HG02870 (cell line): ENCODE results near the gene BNIP1.
"Not testable (repeated sequence)": the region's sequence is repeated elsewhere in the genome, so short reads cannot be mapped to it uniquely, and the experiment has no call there.

ENCODE experiments used
- ATAC-seq: cut with Tn5 transposase; IDR thresholded peaks from one replicate; pipeline ENCODE4 v1.9.1; 2021; ENCODE audit warnings: mild to moderate bottlenecking, moderate library complexity; ENCODE audit not compliant: unreplicated experiment

The BNIP1 gene, protein sequence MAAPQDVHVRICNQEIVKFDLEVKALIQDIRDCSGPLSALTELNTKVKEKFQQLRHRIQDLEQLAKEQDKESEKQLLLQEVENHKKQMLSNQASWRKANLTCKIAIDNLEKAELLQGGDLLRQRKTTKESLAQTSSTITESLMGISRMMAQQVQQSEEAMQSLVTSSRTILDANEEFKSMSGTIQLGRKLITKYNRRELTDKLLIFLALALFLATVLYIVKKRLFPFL

DNA sequence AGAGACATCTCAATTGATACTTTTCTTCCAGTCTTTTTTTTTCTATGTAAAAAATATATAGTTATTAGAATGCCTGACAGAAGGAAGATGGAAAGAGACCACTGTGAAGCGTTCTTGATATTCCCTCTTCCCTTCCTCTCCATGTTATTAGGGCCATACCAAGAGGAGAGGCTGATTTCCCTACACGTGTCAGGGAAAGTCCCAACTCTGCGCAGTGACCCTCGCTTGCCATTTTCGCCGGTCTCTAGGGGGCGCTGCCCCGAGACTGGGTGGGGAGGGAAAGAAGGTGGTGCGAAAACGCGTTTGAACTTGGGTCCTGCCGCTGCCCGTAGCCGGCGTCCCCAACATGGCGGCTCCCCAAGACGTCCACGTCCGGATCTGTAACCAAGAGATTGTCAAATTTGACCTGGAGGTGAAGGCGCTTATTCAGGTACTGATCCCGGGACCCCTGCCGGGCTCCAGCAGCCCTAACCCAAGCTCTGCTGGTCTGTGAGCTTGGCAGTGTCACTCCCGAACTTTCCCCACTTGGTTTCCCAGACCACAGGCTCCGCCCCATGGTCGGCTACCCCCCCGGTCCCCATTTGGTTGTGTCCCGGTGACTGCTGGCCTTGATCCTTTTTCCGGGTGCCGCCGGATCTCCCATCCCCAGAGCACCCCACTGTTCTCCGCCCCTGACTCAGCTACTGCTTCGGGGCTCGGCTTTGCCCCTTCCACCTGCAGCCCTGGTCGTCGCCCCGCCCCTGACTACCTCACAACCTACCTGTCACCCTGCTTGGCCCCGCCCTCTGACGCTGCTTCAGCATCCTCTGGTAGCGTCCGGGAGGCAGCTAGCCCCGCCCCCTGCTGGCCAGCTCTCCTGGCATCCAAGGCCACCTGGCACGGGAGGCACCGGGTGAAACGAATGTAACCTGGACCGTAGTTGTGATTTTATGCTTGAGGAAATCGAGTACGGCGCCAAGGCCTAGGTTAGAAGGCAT is at the start of gene BNIP1:
TSS of gene BNIP1 (plus strand) at position 332 of the 977 bp plus-strand sequence. CDS start at position 347, 15 bp downstream.
- peak; percentile 90 for ATAC-seq

GRCh38 chr5:173098787-173099186 is 45.5 kb upstream of the BNIP1 start:
- ATAC-seq, result no peak

DNA sequence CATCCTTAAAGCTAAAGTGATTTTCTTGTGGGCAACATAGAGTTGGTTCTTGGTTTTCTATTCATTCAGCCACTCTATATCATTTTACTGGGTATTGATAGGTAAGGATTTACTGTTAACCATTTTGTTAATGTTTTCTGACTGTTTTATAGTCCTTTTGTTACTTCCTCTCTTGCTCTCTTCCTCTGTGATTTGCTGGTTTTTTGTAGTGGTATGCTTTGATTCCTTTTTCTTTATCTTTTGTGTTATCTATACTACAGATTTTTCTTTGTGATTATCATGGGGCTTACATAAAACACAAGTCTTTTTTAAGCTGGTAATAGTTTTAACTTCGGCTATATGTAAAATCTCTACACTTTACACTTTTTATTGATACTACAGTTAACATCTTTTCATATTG is 44.9 kb upstream of the BNIP1 start:
- no peak for ATAC-seq

DNA sequence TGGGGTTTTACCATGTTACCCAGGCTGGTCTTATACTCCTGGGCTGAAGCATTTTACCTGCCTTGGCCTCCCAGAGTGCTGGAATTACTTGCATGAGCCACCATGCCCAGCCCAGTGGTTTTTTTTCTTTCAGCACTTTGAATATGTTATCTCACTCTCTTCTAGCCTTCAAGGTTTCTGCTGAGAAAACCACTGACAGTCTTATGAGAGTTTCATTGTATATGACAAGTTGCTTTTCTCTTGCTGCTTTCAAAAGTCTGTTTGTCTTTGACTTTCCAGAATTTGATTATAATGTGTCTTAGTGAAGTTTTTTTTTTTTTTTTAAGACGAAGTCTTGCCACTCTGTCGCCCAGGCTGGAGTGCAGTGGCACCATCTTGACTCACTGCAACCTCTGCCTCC is 43.1 kb upstream of the BNIP1 start:
- no peak for ATAC-seq

DNA sequence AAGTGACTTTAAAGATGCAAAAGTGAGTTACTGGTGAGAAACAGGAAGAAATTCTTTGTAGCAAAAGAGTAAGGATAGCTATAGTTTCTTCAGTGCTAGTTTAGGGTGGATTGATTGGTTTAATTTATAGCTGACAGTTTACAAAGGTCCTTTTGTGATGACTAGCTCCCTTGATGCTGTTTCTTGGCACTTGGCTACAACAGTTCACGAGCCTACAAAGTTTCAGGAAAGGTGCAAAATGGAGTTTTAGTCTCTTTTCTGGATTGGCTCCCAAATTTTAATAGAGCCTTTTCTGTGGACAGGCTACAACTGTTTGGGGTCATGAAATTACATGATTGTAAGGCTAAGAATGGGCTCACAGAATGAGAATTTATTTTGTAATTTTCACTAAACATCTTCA is 40.9 kb upstream of the BNIP1 start:
- no peak for ATAC-seq

DNA sequence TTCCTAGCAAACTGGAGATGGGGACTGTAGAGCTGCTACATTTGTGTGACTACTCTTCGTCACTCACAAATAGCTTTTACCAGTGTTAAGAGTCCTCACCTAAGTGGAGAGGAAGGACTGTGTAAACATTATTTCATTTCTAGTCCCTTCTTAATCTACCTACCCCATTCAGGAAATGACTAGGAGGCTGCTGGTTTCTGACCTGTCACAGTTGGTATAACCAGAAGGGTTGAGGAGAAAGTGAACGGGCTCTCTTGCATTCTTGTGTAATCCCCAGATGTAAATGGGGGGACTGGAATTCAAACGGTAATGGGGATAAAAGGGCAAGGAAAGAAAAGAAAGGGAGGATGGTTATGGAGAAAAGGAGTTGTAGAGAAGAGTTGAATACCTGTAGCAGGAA is 35.4 kb upstream of the BNIP1 start:
- no peak for ATAC-seq

GRCh38 chr5:173114536-173114935 is 29.8 kb upstream of the BNIP1 start:
- ATAC-seq, result no peak

GRCh38 chr5:173119719-173120118 is 24.6 kb upstream of the BNIP1 start:
- no peak for ATAC-seq

GRCh38 chr5:173123416-173123815 is 20.9 kb upstream of the BNIP1 start:
- no peak for ATAC-seq

DNA sequence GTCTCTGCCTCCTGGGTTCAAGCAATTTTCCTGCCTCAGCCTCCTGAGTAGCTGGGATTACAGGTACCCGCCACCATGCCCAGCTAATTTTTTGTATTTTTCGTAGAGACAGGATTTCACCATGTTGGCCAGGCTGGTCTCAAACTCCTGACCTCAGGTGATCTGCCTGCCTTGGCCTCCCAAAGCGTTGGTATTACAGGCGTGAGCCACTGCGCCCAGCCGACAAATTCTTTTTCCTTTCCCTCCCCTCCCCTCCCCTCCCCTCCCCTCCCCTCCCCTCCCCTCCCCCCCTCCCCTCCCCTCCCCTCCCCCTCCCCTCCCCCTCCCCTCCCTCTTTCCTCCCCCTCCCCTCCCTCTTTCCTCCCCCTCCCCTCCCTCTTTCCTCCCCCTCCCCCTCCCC is 12.2 kb upstream of the BNIP1 start:
- ATAC-seq, result not testable (repeated sequence)

DNA sequence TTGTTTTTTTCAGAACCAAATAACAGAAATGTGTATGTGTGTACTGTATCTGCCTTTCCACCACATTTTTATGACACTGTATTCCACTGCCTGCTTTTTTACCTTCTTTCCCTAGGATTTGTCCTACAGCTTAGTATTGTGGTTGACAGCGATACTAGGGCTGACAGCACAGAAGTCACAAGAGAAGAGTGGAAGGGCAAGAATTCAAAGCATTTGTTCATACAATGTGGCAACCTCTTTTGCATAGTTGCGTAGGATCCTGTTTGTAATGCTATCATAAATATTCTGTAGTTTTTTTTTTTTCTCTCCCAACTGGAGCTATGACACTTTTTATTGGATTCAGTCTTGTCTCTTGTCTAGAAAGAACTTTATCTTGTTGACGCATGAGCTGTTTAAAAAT is 5.6 kb upstream of the BNIP1 start:
- ATAC-seq, result no peak

GRCh38 chr5:173139631-173140030 is 4.7 kb upstream of the BNIP1 start:
- ATAC-seq, result no peak

- no peak for ATAC-seq
Observed at GRCh38 chr5:173140769-173141168, 3.6 kb upstream of the BNIP1 start.

GRCh38 chr5:173143567-173143966 is 764 bp upstream of the BNIP1 start:
- ATAC-seq, result no peak

DNA sequence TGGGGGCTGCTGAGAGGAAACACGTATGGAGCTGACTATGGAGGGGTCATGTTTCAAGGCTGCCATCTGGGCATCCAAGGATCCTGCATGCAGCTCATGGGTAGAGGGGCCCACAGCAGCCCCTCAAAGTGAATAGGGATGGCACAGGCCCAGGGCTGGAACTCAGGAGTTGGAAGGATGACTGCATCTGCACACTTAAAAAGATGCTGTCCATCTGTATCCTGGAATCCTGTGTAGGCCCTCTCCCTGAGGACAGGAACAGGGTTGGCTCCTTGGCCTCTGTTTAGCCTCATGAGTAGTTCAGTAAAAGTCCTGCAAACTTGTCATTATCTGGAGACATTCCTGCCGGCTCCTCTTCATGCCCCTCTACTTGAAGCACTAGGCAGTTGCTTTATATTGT is 4.0 kb downstream of the BNIP1 start:
- no peak for ATAC-seq

- no peak for ATAC-seq
Observed at GRCh38 chr5:173152547-173152946, 8.2 kb downstream of the BNIP1 start.

DNA sequence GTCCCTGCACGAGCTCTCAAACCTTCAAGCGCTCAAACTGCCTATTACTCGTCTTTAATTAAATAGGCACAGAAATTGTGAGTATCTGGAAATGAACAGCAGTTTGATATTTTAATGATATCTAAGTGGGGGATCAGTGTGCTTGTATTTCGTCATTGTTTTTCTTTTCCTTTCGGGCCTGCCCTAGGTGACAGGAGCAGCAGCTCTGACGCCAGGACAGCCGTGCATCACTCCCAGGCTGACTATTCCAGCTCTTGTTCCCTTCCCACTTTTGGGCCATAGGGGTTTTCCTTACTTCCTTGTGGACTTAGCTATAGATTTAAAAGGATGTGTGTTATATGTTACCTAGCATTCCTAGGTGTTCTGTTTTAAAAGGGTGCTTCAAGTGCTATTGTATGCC is 9.5 kb downstream of the BNIP1 start:
- no peak for ATAC-seq

DNA sequence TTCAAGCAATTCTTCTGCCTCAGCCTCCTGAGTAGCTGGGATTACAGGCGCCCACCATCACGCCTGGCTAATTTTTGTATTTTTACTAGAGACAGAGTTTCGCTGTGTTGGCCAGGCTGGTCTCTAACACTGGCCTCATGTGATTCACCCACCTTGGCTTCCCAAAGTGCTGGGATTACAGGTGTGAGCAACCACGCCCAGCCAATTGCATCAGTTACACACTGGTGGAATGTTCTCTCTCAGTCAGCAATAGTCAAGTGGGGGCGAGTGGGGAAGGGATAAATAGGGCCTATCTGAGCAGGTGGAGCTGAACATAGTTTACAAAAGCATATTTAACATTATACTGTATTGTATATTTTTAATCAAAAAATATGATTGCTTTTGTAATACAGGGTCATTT is 10.3 kb downstream of the BNIP1 start:
- not testable (repeated sequence) for ATAC-seq

DNA sequence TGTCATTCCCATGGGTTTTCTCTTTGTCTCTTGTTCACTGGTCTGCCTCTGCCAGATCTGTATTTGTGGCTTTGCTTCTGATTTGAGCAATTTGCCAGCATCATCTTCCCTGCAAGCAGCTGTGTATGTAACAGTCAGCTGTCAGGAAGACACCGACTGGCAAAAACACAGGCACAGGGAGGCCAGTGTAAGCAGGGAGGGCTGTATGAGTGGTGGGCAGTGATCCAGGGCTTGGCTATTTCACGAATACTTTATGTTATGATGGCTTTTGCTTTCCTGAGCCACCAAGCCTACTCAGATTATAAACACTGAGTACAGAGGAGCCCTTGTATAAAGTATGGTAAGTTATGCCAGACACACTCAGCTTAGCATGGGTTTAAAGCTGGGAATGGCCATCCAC is 11.6 kb downstream of the BNIP1 start:
- no peak for ATAC-seq

- ATAC-seq, result no peak
Observed at GRCh38 chr5:173158366-173158765, 14.0 kb downstream of the BNIP1 start.

DNA sequence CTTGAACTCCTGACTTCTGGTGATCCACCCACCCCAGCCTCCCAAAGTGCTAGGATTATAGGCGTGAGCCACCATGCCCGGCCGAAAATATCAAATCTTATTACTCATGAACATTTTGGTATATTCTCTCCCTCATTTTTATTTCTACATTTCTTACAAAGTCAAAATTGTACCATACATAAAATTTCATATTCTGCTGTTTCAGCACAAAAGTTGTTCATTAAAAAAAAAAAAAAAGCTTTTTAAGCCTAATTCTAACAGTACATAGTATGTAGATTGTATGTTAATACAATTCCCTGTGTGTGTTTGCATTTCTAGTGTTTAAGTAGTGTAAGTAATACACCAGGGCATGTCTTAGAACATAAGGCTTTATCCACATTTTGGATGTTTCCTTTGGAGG is 14.9 kb downstream of the BNIP1 start:
- no peak for ATAC-seq

DNA sequence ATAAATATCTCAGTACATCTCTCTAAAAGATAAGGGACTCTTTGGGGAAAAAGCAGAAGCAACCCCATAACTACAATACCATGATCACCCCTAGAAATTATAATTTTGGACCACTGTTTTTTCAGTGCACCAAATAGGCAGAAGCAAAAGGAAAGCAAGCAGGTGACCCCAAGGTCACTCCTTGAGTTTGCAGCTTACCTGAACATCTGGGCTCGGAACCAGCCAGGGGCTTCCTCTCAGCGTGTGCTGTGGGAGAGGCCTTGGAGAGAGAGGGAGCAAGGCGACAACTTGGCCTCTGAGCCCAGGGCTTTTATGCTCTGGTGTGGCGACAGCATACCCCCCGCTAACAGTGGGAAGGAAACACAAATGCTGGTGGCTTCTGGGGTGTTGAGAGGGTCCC is 16.8 kb downstream of the BNIP1 start:
- no peak for ATAC-seq
